Measurements from ENCODE around the gene CFLAR.

DNA sequence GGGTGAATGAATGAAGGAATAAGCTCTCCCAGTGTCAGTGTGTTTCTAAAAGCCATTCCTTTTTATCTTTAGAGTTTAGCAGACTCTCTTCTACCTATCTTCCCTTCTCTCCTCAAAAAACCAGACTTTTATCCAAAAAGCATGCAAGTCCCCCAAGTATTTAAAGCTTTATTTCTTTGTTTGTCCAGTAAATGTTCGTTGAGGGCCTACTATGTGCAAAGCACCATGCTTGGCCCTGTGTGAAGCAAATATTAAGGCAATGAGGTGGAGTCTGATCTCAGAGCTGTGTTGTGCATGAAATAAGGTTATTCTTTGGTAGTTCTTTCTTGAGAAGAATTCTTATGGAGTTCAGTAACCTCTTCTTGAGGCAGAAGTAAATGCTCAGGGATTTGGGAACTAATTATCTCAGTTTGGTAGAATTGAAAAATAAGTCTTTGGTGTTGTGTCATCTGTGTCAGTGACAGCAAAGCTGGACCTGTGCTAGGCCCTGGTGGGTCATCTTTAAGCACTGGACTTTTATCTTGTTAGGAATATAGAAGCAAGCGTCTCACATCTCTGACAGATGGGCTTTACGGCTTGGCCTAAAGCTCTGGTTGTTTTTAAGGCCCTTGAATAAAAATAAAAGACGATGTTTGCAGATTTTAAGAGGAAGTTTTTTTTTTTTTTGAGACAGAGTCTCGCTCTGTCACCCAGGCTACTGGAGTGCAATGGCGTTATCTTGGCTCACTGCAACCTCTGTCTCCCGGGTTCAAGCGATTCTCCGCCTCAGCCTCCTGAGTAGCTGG, 38.8 kb downstream of the CFLAR start:
- TF ChIP-seq EZH2phosphoT487 (IDR thresholded peaks at IDR 0.05; ENCODE audit: borderline replicate concordance) = no peak
- no peak for TF ChIP-seq CEBPB (IDR thresholded peaks at IDR 0.05; ENCODE audit: low read depth)
- TF ChIP-seq YY1 (IDR thresholded peaks at IDR 0.05; ENCODE audit: extremely low read depth, insufficient replicate concordance, low read depth, low read length) = no peak
- TF ChIP-seq, protein P1, sequence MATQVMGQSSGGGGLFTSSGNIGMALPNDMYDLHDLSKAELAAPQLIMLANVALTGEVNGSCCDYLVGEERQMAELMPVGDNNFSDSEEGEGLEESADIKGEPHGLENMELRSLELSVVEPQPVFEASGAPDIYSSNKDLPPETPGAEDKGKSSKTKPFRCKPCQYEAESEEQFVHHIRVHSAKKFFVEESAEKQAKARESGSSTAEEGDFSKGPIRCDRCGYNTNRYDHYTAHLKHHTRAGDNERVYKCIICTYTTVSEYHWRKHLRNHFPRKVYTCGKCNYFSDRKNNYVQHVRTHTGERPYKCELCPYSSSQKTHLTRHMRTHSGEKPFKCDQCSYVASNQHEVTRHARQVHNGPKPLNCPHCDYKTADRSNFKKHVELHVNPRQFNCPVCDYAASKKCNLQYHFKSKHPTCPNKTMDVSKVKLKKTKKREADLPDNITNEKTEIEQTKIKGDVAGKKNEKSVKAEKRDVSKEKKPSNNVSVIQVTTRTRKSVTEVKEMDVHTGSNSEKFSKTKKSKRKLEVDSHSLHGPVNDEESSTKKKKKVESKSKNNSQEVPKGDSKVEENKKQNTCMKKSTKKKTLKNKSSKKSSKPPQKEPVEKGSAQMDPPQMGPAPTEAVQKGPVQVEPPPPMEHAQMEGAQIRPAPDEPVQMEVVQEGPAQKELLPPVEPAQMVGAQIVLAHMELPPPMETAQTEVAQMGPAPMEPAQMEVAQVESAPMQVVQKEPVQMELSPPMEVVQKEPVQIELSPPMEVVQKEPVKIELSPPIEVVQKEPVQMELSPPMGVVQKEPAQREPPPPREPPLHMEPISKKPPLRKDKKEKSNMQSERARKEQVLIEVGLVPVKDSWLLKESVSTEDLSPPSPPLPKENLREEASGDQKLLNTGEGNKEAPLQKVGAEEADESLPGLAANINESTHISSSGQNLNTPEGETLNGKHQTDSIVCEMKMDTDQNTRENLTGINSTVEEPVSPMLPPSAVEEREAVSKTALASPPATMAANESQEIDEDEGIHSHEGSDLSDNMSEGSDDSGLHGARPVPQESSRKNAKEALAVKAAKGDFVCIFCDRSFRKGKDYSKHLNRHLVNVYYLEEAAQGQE (IDR thresholded peaks at IDR 0.05; ENCODE audit: low read depth) = no peak

All from HCT116 (cell line).